SK-N-SH (cell line): ENCODE measurements around the gene SAMD8.

Experiments used
- CTCF ChIP-seq: fragments of 200-600 bp; sonication (generic); IDR thresholded peaks from 2 replicates; pipeline ENCODE4 v1.6.1; 2017; ENCODE audit warnings: antibody characterized with exemption, mild to moderate bottlenecking, moderate library complexity
- EP300 ChIP-seq, 2 experiments: IDR thresholded peaks; 2 replicates each; pipeline versions ENCODE4 v1.4.0 to v1.6.1; 2012; ENCODE audit warnings: borderline replicate concordance in 1 of 2, low read depth in 1 of 2, low read length in 1 of 2
- EZH2phosphoT487 ChIP-seq: fragments of 200-600 bp; sonication (generic); IDR thresholded peaks from 2 replicates; pipeline ENCODE4 v1.6.1; 2017; ENCODE audit warnings: low read depth, mixed run types, mild to moderate bottlenecking, antibody characterized with exemption, moderate library complexity, borderline replicate concordance
- GABPA ChIP-seq: IDR thresholded peaks from 2 replicates; pipeline ENCODE4 v1.4.0; 2012; ENCODE audit warnings: low read depth, mild to moderate bottlenecking
- JUND ChIP-seq: IDR thresholded peaks from 2 replicates; pipeline ENCODE4 v1.4.0; 2012
- PBX3 ChIP-seq: IDR thresholded peaks from 2 replicates; pipeline ENCODE4; 2012
- POLR2AphosphoS5 ChIP-seq: IDR thresholded peaks from 2 replicates; pipeline ENCODE4 v1.6.1; 2012; ENCODE audit warnings: low read depth, low read length
- RCOR1 ChIP-seq: fragments of 150-350 bp; IDR thresholded peaks from 2 replicates; pipeline ENCODE4 v1.6.1; 2017; ENCODE audit warnings: antibody characterized with exemption, low read length
- SMC3 ChIP-seq: IDR thresholded peaks from 2 replicates; pipeline ENCODE4 v1.6.1; 2012; ENCODE audit warnings: low read depth, low read length, improper control_type of control experiment
- YY1 ChIP-seq: IDR thresholded peaks from 2 replicates; pipeline ENCODE4 v1.4.0; 2012; ENCODE audit warnings: low read depth, mild to moderate bottlenecking
- TF ChIP-seq, protein P1 (sequence below): IDR thresholded peaks from 2 replicates; pipeline ENCODE4 v1.6.1; 2012; ENCODE audit warnings: mild to moderate bottlenecking, low read depth, low read length, moderate library complexity

GRCh38 chr10:75223507-75223906, 112.1 kb downstream of the SAMD8 start:
- TF ChIP-seq CTCF (no peak), EZH2phosphoT487 (no peak), YY1 (no peak), PBX3 (no peak), SMC3 (no peak), JUND (no peak), POLR2AphosphoS5 (no peak), EP300 (IDR thresholded peaks at IDR 0.05; ENCODE audit: borderline replicate concordance in 1 of 2, low read depth in 1 of 2, low read length in 1 of 2) (no peak), GABPA (no peak), RCOR1 (no peak)
- TF ChIP-seq, protein P1, sequence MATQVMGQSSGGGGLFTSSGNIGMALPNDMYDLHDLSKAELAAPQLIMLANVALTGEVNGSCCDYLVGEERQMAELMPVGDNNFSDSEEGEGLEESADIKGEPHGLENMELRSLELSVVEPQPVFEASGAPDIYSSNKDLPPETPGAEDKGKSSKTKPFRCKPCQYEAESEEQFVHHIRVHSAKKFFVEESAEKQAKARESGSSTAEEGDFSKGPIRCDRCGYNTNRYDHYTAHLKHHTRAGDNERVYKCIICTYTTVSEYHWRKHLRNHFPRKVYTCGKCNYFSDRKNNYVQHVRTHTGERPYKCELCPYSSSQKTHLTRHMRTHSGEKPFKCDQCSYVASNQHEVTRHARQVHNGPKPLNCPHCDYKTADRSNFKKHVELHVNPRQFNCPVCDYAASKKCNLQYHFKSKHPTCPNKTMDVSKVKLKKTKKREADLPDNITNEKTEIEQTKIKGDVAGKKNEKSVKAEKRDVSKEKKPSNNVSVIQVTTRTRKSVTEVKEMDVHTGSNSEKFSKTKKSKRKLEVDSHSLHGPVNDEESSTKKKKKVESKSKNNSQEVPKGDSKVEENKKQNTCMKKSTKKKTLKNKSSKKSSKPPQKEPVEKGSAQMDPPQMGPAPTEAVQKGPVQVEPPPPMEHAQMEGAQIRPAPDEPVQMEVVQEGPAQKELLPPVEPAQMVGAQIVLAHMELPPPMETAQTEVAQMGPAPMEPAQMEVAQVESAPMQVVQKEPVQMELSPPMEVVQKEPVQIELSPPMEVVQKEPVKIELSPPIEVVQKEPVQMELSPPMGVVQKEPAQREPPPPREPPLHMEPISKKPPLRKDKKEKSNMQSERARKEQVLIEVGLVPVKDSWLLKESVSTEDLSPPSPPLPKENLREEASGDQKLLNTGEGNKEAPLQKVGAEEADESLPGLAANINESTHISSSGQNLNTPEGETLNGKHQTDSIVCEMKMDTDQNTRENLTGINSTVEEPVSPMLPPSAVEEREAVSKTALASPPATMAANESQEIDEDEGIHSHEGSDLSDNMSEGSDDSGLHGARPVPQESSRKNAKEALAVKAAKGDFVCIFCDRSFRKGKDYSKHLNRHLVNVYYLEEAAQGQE, result no peak
